Thyroid gland (tissue), 4 donors: ENCODE data around the gene AFP. TPM values are rescaled to one million over a fixed set of nuclear protein-coding genes. Genes with fewer than 3 reads are reported as not detected.

Experiments
- DNase-seq, 2 donors: peaks; one replicate each; pipeline ENCODE4 v3.0.0-alpha.2; 2019
- H3K27ac ChIP-seq, 3 donors: fragments of 200-600 bp; sonication (generic); 1 replicate in 2 of 3; 2 replicates in 1 of 3; pipeline ENCODE4 v1.5.1; 2016 to 2019; ENCODE audit warnings: mild to moderate bottlenecking in 1 of 3, moderate library complexity in 1 of 3
- H3K27me3 ChIP-seq: fragments of 200-600 bp; sonication (generic); one replicate; pipeline ENCODE4 v1.5.1; 2019
- H3K36me3 ChIP-seq, 2 donors: fragments of 200-600 bp; sonication (generic); one replicate each; pipeline ENCODE4 v1.5.1; 2016 to 2019
- H3K4me1 ChIP-seq, 2 donors: fragments of 200-600 bp; sonication (generic); one replicate each; pipeline ENCODE4 v1.5.1; 2017 to 2019
- H3K4me3 ChIP-seq, 3 donors: fragments of 200-600 bp; sonication (generic); replicated peaks in 1 of 3; 1 replicate in 2 of 3; 2 replicates in 1 of 3; pipeline ENCODE4 v1.5.1; 2016; ENCODE audit warnings: mild to moderate bottlenecking in 1 of 3
- H3K9me3 ChIP-seq: fragments of 200-600 bp; sonication (generic); one replicate; pipeline ENCODE4 v1.5.1; 2017
- POLR2A ChIP-seq, 2 donors: fragments of 450-650 bp; IDR thresholded peaks; one replicate each; pipeline ENCODE4 v1.6.1; 2017; ENCODE audit warnings: antibody characterized with exemption in 2 of 2, mild to moderate bottlenecking in 2 of 2, moderate library complexity in 1 of 2
- WGBS, 2 donors: methylation state at CpG; one replicate each; pipeline ENCODE4 v1.1.5; 2017; 5-methylcytosine and 5-hydroxymethylcytosine counted together
- intact Hi-C: fragments of 100-400 bp; cut with DNase I; formaldehyde crosslinking; loops from one replicate; pipeline ENCODE4 v1.15.1; 2023
- total RNA-seq, 4 donors: library from RNA; depleted of rRNA; stranded (reverse); fragments of >200 nt; gene quantifications; one replicate each; pipeline ENCODE4 v1.2.3, GENCODE V29; 2016
- TF ChIP-seq, protein P1 (sequence below), 6 experiments: fragments of 200-600 bp in 3 of 6; fragments of 450-650 bp in 3 of 6; sonication (generic) in 3 of 6; IDR thresholded peaks; one replicate each; pipeline ENCODE4 v1.5.1; 2016 to 2019; ENCODE audit warnings: antibody characterized with exemption in 6 of 6, mild to moderate bottlenecking in 2 of 6, inconsistent platforms in 1 of 6, moderate library complexity in 1 of 6

AFP gene
- total RNA-seq, 4 donors from 2014 or later, result not detected

DNA sequence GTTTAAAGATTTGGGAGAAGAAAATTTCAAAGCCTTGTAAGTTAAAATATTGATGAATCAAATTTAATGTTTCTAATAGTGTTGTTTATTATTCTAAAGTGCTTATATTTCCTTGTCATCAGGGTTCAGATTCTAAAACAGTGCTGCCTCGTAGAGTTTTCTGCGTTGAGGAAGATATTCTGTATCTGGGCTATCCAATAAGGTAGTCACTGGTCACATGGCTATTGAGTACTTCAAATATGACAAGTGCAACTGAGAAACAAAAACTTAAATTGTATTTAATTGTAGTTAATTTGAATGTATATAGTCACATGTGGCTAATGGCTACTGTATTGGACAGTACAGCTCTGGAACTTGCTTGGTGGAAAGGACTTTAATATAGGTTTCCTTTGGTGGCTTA lies 30.9 kb upstream of the AFP start:
- no peaks in the 10 kb centered on the region for H3K36me3 ChIP-seq
- H3K4me1 ChIP-seq, result no peaks in the 10 kb centered on the region
- H3K4me3 ChIP-seq, result no peak overlapping the region
- no peak overlapping the region for H3K27ac ChIP-seq
- no peak for DNase-seq
- H3K9me3 ChIP-seq, result no peaks in the 10 kb centered on the region
- 92 to 94% methylated on average over 2 of the region's 2 CpGs for WGBS, 2 donors
- H3K27me3 ChIP-seq, result no peaks in the 10 kb centered on the region
- intact Hi-C loops, result no loop called here
- TF ChIP-seq POLR2A (IDR thresholded peaks at IDR 0.05), result no peak
- TF ChIP-seq, protein P1, sequence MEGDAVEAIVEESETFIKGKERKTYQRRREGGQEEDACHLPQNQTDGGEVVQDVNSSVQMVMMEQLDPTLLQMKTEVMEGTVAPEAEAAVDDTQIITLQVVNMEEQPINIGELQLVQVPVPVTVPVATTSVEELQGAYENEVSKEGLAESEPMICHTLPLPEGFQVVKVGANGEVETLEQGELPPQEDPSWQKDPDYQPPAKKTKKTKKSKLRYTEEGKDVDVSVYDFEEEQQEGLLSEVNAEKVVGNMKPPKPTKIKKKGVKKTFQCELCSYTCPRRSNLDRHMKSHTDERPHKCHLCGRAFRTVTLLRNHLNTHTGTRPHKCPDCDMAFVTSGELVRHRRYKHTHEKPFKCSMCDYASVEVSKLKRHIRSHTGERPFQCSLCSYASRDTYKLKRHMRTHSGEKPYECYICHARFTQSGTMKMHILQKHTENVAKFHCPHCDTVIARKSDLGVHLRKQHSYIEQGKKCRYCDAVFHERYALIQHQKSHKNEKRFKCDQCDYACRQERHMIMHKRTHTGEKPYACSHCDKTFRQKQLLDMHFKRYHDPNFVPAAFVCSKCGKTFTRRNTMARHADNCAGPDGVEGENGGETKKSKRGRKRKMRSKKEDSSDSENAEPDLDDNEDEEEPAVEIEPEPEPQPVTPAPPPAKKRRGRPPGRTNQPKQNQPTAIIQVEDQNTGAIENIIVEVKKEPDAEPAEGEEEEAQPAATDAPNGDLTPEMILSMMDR (IDR thresholded peaks at IDR 0.05), result no peak

DNA sequence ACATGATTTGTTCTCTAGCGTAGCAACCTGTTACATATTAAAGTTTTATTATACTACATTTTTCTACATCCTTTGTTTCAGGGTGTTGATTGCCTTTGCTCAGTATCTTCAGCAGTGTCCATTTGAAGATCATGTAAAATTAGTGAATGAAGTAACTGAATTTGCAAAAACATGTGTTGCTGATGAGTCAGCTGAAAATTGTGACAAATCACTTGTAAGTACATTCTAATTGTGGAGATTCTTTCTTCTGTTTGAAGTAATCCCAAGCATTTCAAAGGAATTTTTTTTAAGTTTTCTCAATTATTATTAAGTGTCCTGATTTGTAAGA lies 29.5 kb upstream of the AFP start:
- intact Hi-C loops, result no loop called here
- DNase-seq, result no peak
- Histone ChIP-seq H3K36me3 (no peaks in the 10 kb centered on the region), H3K27me3 (no peaks in the 10 kb centered on the region), H3K4me1 (no peaks in the 10 kb centered on the region), H3K9me3 (no peaks in the 10 kb centered on the region), H3K27ac (no peak overlapping the region), H3K4me3 (no peak overlapping the region)
- WGBS, 2 donors, result 98 to 100% methylated on average over 1 of the region's 1 CpG
- TF ChIP-seq, protein P1 (IDR thresholded peaks at IDR 0.05), result no peak
- no peak for TF ChIP-seq POLR2A (IDR thresholded peaks at IDR 0.05)

DNA sequence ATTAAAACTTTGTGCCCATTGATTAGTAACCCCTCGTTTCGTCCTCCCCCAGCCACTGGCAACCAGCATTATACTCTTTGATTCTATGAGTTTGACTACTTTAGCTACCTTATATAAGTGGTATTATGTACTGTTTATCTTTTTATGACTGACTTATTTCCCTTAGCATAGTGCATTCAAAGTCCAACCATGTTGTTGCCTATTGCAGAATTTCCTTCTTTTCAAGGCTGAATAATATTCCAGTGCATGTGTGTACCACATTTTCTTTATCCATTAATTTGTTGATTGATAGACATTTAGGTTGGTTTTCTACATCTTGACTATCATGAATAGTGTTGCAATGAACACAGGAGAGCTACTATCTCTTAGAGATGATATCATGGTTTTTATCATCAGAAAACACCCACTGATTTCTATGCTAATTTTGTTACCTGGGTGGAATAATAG lies 28.8 kb upstream of the AFP start:
- TF ChIP-seq, protein P1 (IDR thresholded peaks at IDR 0.05), result no peak
- no peak for TF ChIP-seq POLR2A (IDR thresholded peaks at IDR 0.05)
- Histone ChIP-seq H3K9me3 (no peaks in the 10 kb centered on the region), H3K36me3 (no peaks in the 10 kb centered on the region), H3K4me1 (no peaks in the 10 kb centered on the region), H3K4me3 (no peak overlapping the region), H3K27me3 (no peaks in the 10 kb centered on the region), H3K27ac (no peak overlapping the region)
- intact Hi-C loops, result no loop called here
- DNase-seq, result no peak
- 92 to 94% methylated on average over 2 of the region's 2 CpGs for WGBS, 2 donors

DNA sequence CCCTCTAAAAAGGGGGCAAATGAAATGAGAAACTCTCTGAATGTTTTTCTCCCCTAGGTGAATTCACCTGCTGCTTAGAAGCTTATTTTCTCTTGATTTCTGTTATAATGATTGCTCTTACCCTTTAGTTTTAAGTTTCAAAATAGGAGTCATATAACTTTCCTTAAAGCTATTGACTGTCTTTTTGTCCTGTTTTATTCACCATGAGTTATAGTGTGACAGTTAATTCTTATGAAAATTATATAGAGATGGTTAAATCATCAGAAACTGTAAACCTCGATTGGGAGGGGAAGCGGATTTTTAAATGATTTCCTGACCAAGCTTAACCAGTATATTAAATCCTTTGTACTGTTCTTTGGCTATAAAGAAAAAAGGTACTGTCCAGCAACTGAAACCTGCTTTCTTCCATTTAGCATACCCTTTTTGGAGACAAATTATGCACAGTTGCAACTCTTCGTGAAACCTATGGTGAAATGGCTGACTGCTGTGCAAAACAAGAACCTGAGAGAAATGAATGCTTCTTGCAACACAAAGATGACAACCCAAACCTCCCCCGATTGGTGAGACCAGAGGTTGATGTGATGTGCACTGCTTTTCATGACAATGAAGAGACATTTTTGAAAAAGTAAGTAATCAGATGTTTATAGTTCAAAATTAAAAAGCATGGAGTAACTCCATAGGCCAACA lies 27.7 kb upstream of the AFP start:
- H3K4me1 ChIP-seq, result no peaks in the 10 kb centered on the region
- H3K9me3 ChIP-seq, result no peaks in the 10 kb centered on the region
- no peaks in the 10 kb centered on the region for H3K27me3 ChIP-seq
- 81 to 82% methylated on average over 4 of the region's 4 CpGs for WGBS, 2 donors
- no peak for DNase-seq
- no peaks in the 10 kb centered on the region for H3K36me3 ChIP-seq
- H3K4me3 ChIP-seq, result no peak overlapping the region
- intact Hi-C loops, result no loop called here
- H3K27ac ChIP-seq, result no peak overlapping the region
- TF ChIP-seq POLR2A (IDR thresholded peaks at IDR 0.05), result no peak
- TF ChIP-seq, protein P1 (IDR thresholded peaks at IDR 0.05), result no peak

DNA sequence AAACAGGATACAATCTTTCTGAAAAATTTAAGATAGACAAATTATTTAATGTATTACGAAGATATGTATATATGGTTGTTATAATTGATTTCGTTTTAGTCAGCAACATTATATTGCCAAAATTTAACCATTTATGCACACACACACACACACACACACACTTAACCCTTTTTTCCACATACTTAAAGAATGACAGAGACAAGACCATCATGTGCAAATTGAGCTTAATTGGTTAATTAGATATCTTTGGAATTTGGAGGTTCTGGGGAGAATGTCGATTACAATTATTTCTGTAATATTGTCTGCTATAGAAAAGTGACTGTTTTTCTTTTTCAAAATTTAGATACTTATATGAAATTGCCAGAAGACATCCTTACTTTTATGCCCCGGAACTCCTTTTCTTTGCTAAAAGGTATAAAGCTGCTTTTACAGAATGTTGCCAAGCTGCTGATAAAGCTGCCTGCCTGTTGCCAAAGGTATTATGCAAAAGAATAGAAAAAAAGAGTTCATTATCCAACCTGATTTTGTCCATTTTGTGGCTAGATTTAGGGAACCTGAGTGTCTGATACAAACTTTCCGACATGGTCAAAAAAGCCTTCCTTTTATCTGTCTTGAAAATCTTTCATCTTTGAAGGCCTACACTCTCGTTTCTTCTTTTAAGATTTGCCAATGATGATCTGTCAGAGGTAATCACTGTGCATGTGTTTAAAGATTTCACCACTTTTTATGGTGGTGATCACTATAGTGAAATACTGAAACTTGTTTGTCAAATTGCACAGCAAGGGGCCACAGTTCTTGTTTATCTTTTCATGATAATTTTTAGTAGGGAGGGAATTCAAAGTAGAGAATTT lies 26.8 kb upstream of the AFP start:
- 85 to 87% methylated on average over 6 of the region's 6 CpGs for WGBS, 2 donors
- Histone ChIP-seq H3K4me1 (no peaks in the 10 kb centered on the region), H3K4me3 (no peak overlapping the region), H3K27me3 (no peaks in the 10 kb centered on the region), H3K9me3 (no peaks in the 10 kb centered on the region), H3K36me3 (no peaks in the 10 kb centered on the region), H3K27ac (no peak overlapping the region)
- intact Hi-C loops, result no loop called here
- TF ChIP-seq POLR2A (IDR thresholded peaks at IDR 0.05), result no peak
- TF ChIP-seq, protein P1 (IDR thresholded peaks at IDR 0.05), result no peak
- no peak for DNase-seq
